ENCODE measurements around the gene THEMIS.

GRCh38 chr6:127821431-127821830 is 79.4 kb downstream of the THEMIS start:
- TF ChIP-seq REST (IDR thresholded peaks at IDR 0.05; ENCODE audit: low read depth) (no peak), YY1 (IDR thresholded peaks at IDR 0.05; ENCODE audit: low read depth) (no peak), RAD21 (IDR thresholded peaks at IDR 0.05; ENCODE audit: low read depth) (no peak), USF1 (IDR thresholded peaks at IDR 0.05) (no peak), CEBPB (IDR thresholded peaks at IDR 0.05) (no peak), TAF1 (IDR thresholded peaks at IDR 0.05; ENCODE audit: low read depth) (no peak), NFIC (IDR thresholded peaks at IDR 0.05) (no peak), EP300 (IDR thresholded peaks at IDR 0.05; ENCODE audit: borderline replicate concordance) (no peak), CREB1 (IDR thresholded peaks at IDR 0.05; ENCODE audit: low read depth) (no peak), TEAD4 (IDR thresholded peaks at IDR 0.05) (no peak), EGR1 (IDR thresholded peaks at IDR 0.05) (no peak), TCF12 (IDR thresholded peaks at IDR 0.05; ENCODE audit: low read depth) (no peak), FOXM1 (IDR thresholded peaks at IDR 0.05; ENCODE audit: borderline replicate concordance, low read depth) (no peak)
- TF ChIP-seq, protein P1, sequence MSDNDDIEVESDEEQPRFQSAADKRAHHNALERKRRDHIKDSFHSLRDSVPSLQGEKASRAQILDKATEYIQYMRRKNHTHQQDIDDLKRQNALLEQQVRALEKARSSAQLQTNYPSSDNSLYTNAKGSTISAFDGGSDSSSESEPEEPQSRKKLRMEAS (IDR thresholded peaks at IDR 0.05): no peak
